WTC11 (cell line): ENCODE data around the gene CHRNG. TPM values are rescaled to one million over a fixed set of nuclear protein-coding genes. Genes with fewer than 3 reads are reported as not detected.
"Not testable (repeated sequence)": the region's sequence is repeated elsewhere in the genome, so short reads cannot be mapped to it uniquely, and the experiment has no call there.

Experiments
- ATAC-seq: fragments of 200-7000 bp; cut with Tn5 transposase; 2 replicates; pipeline ENCODE4 v1.10.0; 2021; ENCODE audit warnings: mild to moderate bottlenecking, moderate library complexity
- CTCF ChIA-PET: fragments of 300-600 bp; sonication (Branson Sonifier 250); formaldehyde crosslinking; loops from one replicate; lab custom pipeline; 2021; ENCODE audit warnings: antibody characterized with exemption; lab: Charles Lee
- POLR2A ChIA-PET: fragments of 350-600 bp; sonication (Branson Sonifier 250); formaldehyde crosslinking; loops from one replicate; lab custom pipeline; 2021; ENCODE audit warnings: antibody characterized with exemption; lab: Charles Lee
- DNase-seq: peaks from one replicate; pipeline ENCODE4 v3.0.0; 2021; ENCODE audit warnings: low spot score
- H3K27ac Mint-ChIP-seq: 2 replicates; pipeline ENCODE4 v1.8.0; 2021; ENCODE audit warnings: mixed read lengths
- H3K27me3 Mint-ChIP-seq: 2 replicates; pipeline ENCODE4 v1.8.0; 2021; ENCODE audit warnings: low read depth, mild to moderate bottlenecking, moderate library complexity, mixed read lengths
- H3K36me3 Mint-ChIP-seq: 2 replicates; pipeline ENCODE4 v1.8.0; 2021; ENCODE audit warnings: mixed read lengths
- H3K4me1 Mint-ChIP-seq: 2 replicates; pipeline ENCODE4 v1.8.0; 2022; ENCODE audit warnings: mixed read lengths
- H3K4me3 Mint-ChIP-seq: 2 replicates; pipeline ENCODE4 v1.8.0; 2021; ENCODE audit warnings: mild to moderate bottlenecking, moderate library complexity, mixed read lengths
- H3K9me3 Mint-ChIP-seq: 2 replicates; pipeline ENCODE4 v1.8.0; 2021; ENCODE audit warnings: mixed read lengths
- ATF2 ChIP-seq: sonication (generic); formaldehyde crosslinking; IDR thresholded peaks from 2 replicates; pipeline ENCODE4 v1.8.1; 2022; ENCODE audit warnings: low read depth, missing genetic modification reagents, borderline replicate concordance
- CBFB ChIP-seq: sonication (generic); formaldehyde crosslinking; IDR thresholded peaks from 2 replicates; pipeline ENCODE4 v1.8.1; 2022; ENCODE audit warnings: mild to moderate bottlenecking, low read depth, missing genetic modification reagents
- CDX4 ChIP-seq: fragments of 250-450 bp; sonication (Bioruptor Pico); IDR thresholded peaks from 2 replicates; pipeline ENCODE4 v1.9.0; 2021; ENCODE audit warnings: moderate library complexity, mild to moderate bottlenecking, inconsistent platforms, borderline replicate concordance
- ESRRA ChIP-seq: sonication (generic); formaldehyde crosslinking; IDR thresholded peaks from 2 replicates; pipeline ENCODE4 v1.8.1; 2022; ENCODE audit warnings: mild to moderate bottlenecking, missing genetic modification reagents, borderline replicate concordance
- FOXJ3 ChIP-seq: sonication (generic); formaldehyde crosslinking; IDR thresholded peaks from 2 replicates; pipeline ENCODE4 v1.9.0; 2021; ENCODE audit warnings: missing genetic modification reagents, mild to moderate bottlenecking, borderline replicate concordance
- GTF2I ChIP-seq: fragments of 250-450 bp; sonication (Bioruptor Pico); conservative IDR thresholded peaks from 2 replicates; pipeline ENCODE4 v1.4.0; 2021; ENCODE audit warnings: mild to moderate bottlenecking
- NFYB ChIP-seq: sonication (generic); formaldehyde crosslinking; conservative IDR thresholded peaks from 2 replicates; pipeline ENCODE4 v1.8.0; 2022; ENCODE audit warnings: low read depth, missing genetic modification reagents
- NR3C1 ChIP-seq: sonication (generic); formaldehyde crosslinking; conservative IDR thresholded peaks from 2 replicates; pipeline ENCODE4 v1.8.1; 2023; ENCODE audit warnings: low read depth, mild to moderate bottlenecking, missing genetic modification reagents
- PREB ChIP-seq: sonication (generic); formaldehyde crosslinking; IDR thresholded peaks from 2 replicates; pipeline ENCODE4 v1.8.1; 2022; ENCODE audit warnings: mild to moderate bottlenecking, missing genetic modification reagents, moderate library complexity, borderline replicate concordance
- SOX15 ChIP-seq: fragments of 250-450 bp; sonication (Bioruptor Pico); IDR thresholded peaks from 2 replicates; pipeline ENCODE4 v1.9.0; 2021; ENCODE audit warnings: mild to moderate bottlenecking
- TP53 ChIP-seq: sonication (generic); formaldehyde crosslinking; IDR thresholded peaks from 2 replicates; pipeline ENCODE4 v1.8.1; 2023; ENCODE audit warnings: mild to moderate bottlenecking, missing genetic modification reagents
- ZBTB21 ChIP-seq: sonication (generic); formaldehyde crosslinking; IDR thresholded peaks from 2 replicates; pipeline ENCODE4 v1.8.1; 2023; ENCODE audit warnings: mild to moderate bottlenecking, missing genetic modification reagents, borderline replicate concordance
- ZNF281 ChIP-seq: sonication (generic); formaldehyde crosslinking; IDR thresholded peaks from 2 replicates; pipeline ENCODE4 v1.8.0; 2023; ENCODE audit warnings: mild to moderate bottlenecking, missing genetic modification reagents
- ZNF317 ChIP-seq: sonication (generic); formaldehyde crosslinking; IDR thresholded peaks from 2 replicates; pipeline ENCODE4 v1.8.1; 2023; ENCODE audit warnings: low read depth, mild to moderate bottlenecking, moderate library complexity, missing genetic modification reagents, borderline replicate concordance
- total RNA-seq: library from RNA; stranded (reverse); gene quantifications from 3 replicates; pipeline ENCODE4 v1.2.3, GENCODE V29; 2021
- TF ChIP-seq, protein P1 (sequence below): sonication (generic); formaldehyde crosslinking; IDR thresholded peaks from 2 replicates; pipeline ENCODE4 v1.8.1; 2023; ENCODE audit warnings: mild to moderate bottlenecking, missing genetic modification reagents, moderate library complexity
- TF ChIP-seq, protein P2 (sequence below): fragments of 250-450 bp; sonication (Bioruptor Pico); IDR thresholded peaks from 2 replicates; pipeline ENCODE4 v1.9.0; 2021; ENCODE audit warnings: mild to moderate bottlenecking
- TF ChIP-seq, protein P3 (sequence below): sonication (generic); formaldehyde crosslinking; IDR thresholded peaks from 2 replicates; pipeline ENCODE4 v1.8.1; 2023; ENCODE audit warnings: mild to moderate bottlenecking, missing genetic modification reagents

CHRNG gene
- total RNA-seq, 1 experiment from 2014 or later: 0.20 TPM

DNA sequence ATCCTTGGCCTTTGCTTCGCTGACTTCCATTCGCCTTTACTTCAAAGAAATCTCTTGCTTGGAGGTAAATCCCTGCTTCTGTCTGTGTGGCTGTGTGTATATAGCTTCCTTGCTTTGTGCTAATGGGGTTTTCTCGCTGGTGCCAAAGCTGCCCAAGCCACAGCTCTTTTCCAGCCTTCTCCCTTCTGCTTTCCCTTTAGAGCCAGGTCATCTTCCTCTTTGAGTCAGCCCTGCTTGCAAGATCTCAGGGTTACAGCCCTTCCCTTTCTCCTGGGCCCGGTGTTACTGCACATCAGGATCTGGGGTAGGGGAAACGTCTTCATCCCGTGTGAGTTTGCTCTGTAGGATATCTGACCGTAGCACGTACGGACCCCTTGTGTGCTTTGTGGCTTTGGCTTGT lies 30.0 kb downstream of the CHRNG start (continued):
- TF ChIP-seq ZNF281 (CRISPR knock-in tag) (no peak), PREB (CRISPR knock-in tag) (no peak), NFYB (CRISPR knock-in tag) (no peak), FOXJ3 (CRISPR knock-in tag) (no peak), ATF2 (CRISPR knock-in tag) (no peak), CDX4 (CRISPR knock-in tag) (no peak)
- TF ChIP-seq, protein P1, sequence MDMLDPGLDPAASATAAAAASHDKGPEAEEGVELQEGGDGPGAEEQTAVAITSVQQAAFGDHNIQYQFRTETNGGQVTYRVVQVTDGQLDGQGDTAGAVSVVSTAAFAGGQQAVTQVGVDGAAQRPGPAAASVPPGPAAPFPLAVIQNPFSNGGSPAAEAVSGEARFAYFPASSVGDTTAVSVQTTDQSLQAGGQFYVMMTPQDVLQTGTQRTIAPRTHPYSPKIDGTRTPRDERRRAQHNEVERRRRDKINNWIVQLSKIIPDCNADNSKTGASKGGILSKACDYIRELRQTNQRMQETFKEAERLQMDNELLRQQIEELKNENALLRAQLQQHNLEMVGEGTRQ: no peak

GRCh38 chr2:232570481-232570880 lies 31.0 kb downstream of the CHRNG start:
- DNase-seq, H3K27ac Mint-ChIP-seq, ATAC-seq, CTCF ChIA-PET, H3K4me3 Mint-ChIP-seq, H3K9me3 Mint-ChIP-seq, H3K27me3 Mint-ChIP-seq, H3K4me1 Mint-ChIP-seq: not testable (repeated sequence)
- POLR2A ChIA-PET: interaction anchor here (0.7 kb wide), 1 partner anchor 9 kb away, joined by 3 read pairs; no protein-coding TSS in a partner anchor
- H3K36me3 Mint-ChIP-seq: peaks cover 57% of the 10 kb centered on the region

- TF ChIP-seq ESRRA (CRISPR knock-in tag) (no peak), ZNF317 (CRISPR knock-in tag) (no peak), CBFB (CRISPR knock-in tag) (no peak), SOX15 (CRISPR knock-in tag) (no peak), ZBTB21 (no peak), NR3C1 (CRISPR knock-in tag) (no peak), GTF2I (CRISPR knock-in tag) (no peak), TP53 (CRISPR knock-in tag) (no peak)
- TF ChIP-seq, protein P2, sequence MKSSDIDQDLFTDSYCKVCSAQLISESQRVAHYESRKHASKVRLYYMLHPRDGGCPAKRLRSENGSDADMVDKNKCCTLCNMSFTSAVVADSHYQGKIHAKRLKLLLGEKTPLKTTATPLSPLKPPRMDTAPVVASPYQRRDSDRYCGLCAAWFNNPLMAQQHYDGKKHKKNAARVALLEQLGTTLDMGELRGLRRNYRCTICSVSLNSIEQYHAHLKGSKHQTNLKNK (CRISPR knock-in tag): no peak
- TF ChIP-seq, protein P3, sequence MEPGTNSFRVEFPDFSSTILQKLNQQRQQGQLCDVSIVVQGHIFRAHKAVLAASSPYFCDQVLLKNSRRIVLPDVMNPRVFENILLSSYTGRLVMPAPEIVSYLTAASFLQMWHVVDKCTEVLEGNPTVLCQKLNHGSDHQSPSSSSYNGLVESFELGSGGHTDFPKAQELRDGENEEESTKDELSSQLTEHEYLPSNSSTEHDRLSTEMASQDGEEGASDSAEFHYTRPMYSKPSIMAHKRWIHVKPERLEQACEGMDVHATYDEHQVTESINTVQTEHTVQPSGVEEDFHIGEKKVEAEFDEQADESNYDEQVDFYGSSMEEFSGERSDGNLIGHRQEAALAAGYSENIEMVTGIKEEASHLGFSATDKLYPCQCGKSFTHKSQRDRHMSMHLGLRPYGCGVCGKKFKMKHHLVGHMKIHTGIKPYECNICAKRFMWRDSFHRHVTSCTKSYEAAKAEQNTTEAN (CRISPR knock-in tag): no peak
- no peak overlapping the region for H3K27ac Mint-ChIP-seq
- H3K9me3 Mint-ChIP-seq: no peaks in the 10 kb centered on the region
- ChIA-PET POLR2A (no interaction called here), CTCF (no interaction called here)
- no peak overlapping the region for H3K4me3 Mint-ChIP-seq
- no peaks in the 10 kb centered on the region for H3K27me3 Mint-ChIP-seq
- peaks cover 53% of the 10 kb centered on the region for H3K36me3 Mint-ChIP-seq
- no peak for DNase-seq
- ATAC-seq: no peak
- H3K4me1 Mint-ChIP-seq: no peaks in the 10 kb centered on the region
These were observed 31.6 kb downstream of the CHRNG start for GRCh38 chr2:232571026-232571474.
